Thyroid gland (tissue), 4 donors: ENCODE results near the gene TIMM17B.

Source experiments
- CTCF ChIP-seq, 6 experiments: fragments of 200-600 bp in 3 of 6; fragments of 450-650 bp in 3 of 6; sonication (generic) in 3 of 6; IDR thresholded peaks; one replicate each; pipeline ENCODE4 v1.5.1; 2016 to 2019; ENCODE audit warnings: antibody characterized with exemption in 6 of 6, mild to moderate bottlenecking in 2 of 6, inconsistent platforms in 1 of 6, moderate library complexity in 1 of 6
- POLR2A ChIP-seq, 2 donors: fragments of 450-650 bp; IDR thresholded peaks; one replicate each; pipeline ENCODE4 v1.6.1; 2017; ENCODE audit warnings: antibody characterized with exemption in 2 of 2, mild to moderate bottlenecking in 2 of 2, moderate library complexity in 1 of 2

- TF ChIP-seq POLR2A (IDR thresholded peaks at IDR 0.05) (no peak), CTCF (IDR thresholded peaks at IDR 0.05) (no peak)
Measured at GRCh38 chrX:48892896-48893295, 4.7 kb downstream of the TIMM17B start.
